Spleen (tissue), 7 donors: ENCODE measurements around the gene GTPBP8.

ENCODE experiments used
- CTCF ChIP-seq, 11 experiments: fragments of 200-600 bp in 7 of 11; fragments of 450-650 bp in 4 of 11; sonication (generic) in 4 of 11; IDR thresholded peaks in 8 of 11; conservative IDR thresholded peaks in 3 of 11; 1 replicate in 7 of 11; 2 replicates in 4 of 11; pipeline versions ENCODE4 v1.4.0 to v1.8.0; 2016 to 2021; ENCODE audit warnings: antibody characterized with exemption in 11 of 11, inconsistent platforms in 4 of 11, mild to moderate bottlenecking in 1 of 11
- POLR2A ChIP-seq, 3 donors: fragments of 450-650 bp; IDR thresholded peaks; one replicate each; pipeline ENCODE4 v1.5.1; 2017; ENCODE audit warnings: antibody characterized with exemption in 3 of 3, mild to moderate bottlenecking in 1 of 3
- POLR2AphosphoS5 ChIP-seq, 3 donors: sonication (generic); formaldehyde crosslinking; IDR thresholded peaks; one replicate each; pipeline ENCODE4 v1.5.1; 2017; ENCODE audit warnings: antibody characterized with exemption in 3 of 3
- donor health status: DM: no; HTN: no; CAD: no; lungs with moderate emphysema.
- donor health status: DM: no; HTN: no; CAD: no.
- donor health status: DM: no; HTN: no; CAD: no.

GRCh38 chr3:112948346-112948838 is 42.4 kb upstream of the GTPBP8 start:
- TF ChIP-seq POLR2A (IDR thresholded peaks at IDR 0.05) = no peak
- TF ChIP-seq CTCF (IDR thresholded peaks at IDR 0.05 in 8 of 11, conservative IDR thresholded peaks at IDR 0.05 in 3 of 11) = no peak
- TF ChIP-seq POLR2AphosphoS5 (IDR thresholded peaks at IDR 0.05) = no peak
